GM20000 (cell line): ENCODE results near the gene SZRD1.

ENCODE experiments used
- DNase-seq: peaks from one replicate; pipeline ENCODE4 v3.0.0; 2012; ENCODE audit warnings: low spot score
- TF ChIP-seq, protein P1 (sequence below): IDR thresholded peaks from 2 replicates; pipeline ENCODE4 v1.5.1; 2012; ENCODE audit warnings: mild to moderate bottlenecking, control low read depth; ENCODE audit errors: extremely low read depth, missing control alignments

The SZRD1 gene

DNA sequence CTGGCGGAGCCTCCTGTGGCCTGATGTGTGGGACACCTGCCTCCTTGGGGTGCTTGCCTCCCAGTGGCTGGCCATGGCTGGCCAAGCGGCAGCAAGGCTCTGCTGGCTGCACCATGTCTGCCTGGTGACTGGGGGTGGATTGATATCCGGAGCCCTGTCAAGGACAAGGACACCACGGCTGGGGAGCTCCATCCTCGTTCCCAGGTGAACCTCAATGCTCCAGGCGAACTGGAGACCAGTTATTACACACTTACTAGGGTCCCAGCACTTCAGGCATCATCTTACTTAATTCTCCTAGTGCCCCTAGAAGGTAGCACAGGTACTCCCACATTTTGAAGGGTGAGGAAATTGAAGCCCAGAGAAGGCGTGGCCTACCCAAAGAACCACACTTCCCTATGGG, 55.0 kb downstream of the SZRD1 start:
- TF ChIP-seq, protein P1, sequence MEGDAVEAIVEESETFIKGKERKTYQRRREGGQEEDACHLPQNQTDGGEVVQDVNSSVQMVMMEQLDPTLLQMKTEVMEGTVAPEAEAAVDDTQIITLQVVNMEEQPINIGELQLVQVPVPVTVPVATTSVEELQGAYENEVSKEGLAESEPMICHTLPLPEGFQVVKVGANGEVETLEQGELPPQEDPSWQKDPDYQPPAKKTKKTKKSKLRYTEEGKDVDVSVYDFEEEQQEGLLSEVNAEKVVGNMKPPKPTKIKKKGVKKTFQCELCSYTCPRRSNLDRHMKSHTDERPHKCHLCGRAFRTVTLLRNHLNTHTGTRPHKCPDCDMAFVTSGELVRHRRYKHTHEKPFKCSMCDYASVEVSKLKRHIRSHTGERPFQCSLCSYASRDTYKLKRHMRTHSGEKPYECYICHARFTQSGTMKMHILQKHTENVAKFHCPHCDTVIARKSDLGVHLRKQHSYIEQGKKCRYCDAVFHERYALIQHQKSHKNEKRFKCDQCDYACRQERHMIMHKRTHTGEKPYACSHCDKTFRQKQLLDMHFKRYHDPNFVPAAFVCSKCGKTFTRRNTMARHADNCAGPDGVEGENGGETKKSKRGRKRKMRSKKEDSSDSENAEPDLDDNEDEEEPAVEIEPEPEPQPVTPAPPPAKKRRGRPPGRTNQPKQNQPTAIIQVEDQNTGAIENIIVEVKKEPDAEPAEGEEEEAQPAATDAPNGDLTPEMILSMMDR, result no peak
- no peak for DNase-seq

DNA sequence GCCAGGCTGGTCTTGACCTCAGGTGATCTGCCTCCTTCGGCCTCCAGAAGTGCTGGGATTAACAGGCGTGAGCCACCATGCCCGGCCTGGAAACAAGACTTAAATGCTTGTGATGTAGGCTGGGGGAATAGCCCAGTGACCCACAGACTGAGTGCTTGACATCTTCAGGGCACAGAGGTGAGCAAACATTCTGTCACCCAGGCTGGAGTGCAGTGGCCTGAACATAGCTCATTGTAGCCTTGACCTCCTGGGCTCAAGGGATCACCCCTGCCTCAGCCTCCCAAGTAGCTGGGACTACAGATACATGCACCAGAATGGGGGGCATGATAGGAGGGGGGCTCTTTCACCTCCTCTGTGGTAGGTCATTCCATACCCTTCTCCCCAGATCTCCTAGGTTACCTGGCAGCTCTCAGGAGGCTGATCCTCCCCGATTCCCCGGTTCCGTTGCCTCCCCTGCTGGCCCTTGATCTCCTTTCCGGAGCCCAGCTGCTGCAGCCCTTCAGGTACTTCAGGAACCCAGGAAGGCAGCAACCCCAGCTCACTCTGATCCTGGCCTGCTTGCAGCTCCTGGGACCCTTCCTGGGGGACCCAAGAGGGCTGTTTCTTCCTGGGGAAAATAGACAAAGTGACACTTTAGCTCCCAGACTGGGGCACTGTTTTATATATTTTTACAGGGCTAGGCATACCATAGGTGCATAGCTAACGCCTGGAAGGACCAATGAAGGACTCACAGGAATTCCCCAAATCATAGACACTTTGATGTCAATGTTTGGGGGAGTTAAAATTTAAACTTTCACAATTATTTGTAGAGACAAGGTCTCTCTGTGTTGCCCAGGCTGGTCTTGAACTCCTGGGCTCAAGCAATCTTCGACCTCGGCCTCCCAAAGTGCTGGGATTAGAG, 58.3 kb downstream of the SZRD1 start:
- DNase-seq, result no peak
- TF ChIP-seq, protein P1, result no peak

DNA sequence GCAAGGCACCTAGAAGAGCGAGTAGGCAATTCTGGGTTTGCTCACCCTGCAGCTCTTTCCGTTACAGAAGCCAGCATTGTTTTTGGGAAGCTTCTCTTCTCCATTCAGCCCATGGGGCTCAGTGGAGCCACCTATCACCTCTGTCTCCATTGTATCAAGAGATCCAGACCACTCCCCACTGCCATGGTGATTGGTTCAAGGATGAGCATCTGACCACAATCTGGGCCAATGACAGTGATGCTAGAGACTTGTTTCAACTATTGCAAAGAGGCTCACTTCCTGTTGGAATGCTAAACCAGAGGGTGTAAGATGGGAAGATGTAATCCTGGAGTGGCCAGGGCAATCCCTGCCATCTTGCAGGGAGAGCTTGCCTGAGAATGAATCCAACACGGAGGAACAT, 63.6 kb downstream of the SZRD1 start:
- TF ChIP-seq, protein P1, result no peak
- DNase-seq, result no peak

DNA sequence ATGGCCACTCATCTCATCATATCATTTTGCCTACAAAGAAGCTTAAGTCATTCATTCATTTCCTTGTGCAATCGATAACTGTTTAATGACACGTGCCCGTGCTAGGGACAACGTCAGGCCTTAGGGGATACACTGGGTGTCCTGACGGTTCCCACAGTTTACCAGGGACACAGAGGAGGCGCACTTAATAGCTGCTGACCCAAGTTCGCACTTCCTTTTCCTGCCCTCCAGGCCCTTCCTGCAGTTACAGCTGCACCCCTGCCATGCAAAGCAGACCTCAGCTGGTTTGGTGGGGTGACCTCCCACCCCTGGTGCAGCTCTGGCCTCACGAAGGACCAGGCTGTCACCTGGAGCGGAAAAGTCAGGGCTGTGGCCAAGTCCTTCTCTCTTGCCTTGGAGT, 66.0 kb downstream of the SZRD1 start:
- TF ChIP-seq, protein P1, result no peak
- DNase-seq, result no peak

DNA sequence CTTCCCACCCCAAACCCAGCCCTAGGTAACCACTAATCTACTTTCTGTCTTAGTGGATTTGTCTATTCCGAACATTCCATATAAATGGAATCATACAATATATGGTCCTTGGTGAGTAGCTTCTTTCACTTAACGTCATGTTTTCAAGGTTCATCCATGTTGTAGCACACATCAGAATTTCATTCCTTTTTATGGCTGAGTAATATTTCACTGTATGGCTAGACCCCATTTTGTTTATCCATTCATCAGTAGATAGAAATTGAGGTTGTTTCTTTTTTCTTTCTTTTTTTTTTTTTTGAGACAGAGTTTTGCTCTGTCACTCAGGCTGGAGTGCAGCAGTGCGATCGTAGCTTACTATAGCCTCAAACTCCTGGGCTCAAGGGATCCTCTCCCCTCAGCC, 67.0 kb downstream of the SZRD1 start:
- TF ChIP-seq, protein P1, result no peak
- no peak for DNase-seq

DNA sequence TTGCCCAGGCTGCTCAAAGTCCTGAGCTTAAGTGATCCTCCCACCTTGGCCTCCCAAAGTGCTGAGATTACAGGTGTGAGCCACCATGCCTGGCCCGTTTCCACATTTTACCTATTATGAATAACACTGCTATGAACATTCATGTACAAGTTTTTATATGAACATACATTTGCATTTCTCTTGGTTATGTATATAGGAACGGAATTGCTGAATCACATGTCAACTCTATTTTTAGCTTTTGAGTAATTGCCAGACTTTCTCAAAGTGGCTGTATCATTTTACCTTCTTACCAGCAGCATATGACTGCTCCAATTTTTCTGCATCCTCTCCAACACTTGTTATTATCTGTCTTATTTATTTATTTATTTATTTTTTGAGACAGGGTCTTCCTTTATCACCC, 67.5 kb downstream of the SZRD1 start:
- TF ChIP-seq, protein P1, result no peak
- DNase-seq, result no peak

DNA sequence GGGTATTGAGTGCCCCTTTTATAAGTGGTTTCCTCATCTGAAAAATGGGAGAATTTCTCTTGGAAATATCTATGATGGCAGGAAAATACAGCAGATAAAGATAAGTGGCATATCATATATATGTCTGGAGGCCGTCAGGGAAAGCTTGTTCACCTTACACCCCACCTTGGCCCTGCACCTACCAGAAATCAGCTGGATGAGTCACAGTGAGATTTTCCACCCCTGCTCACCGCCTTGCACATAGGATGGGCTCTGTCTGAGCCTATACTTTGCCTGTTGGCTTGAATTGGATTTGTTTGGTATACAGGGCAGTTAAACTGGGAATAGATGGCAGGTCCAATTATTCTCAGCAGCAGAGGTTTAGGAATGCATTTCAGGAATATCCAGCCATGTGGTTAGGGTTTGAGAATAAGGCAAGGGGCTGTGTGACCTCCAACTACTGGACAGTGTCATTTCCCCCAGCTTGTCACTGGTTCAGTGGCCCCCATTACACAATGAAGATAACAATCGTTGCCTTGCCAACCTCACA, 70.0 kb downstream of the SZRD1 start, which contains the start of gene SPATA21:
TSS of gene SPATA21 (minus strand) at position 479 of the 529 bp plus-strand sequence. CDS start 6,053 bp downstream, outside the sequence.
- TF ChIP-seq, protein P1, result no peak
- no peak for DNase-seq
